ENCODE results near the gene SEPTIN2.

SEPTIN2 gene

GRCh38 chr2:241344925-241345651, 29.4 kb downstream of the SEPTIN2 start:
- ChIA-PET CTCF (interaction anchor here (0.8 kb wide), 1 partner anchor 9 kb away, joined by 4 read pairs; no protein-coding TSS in a partner anchor), POLR2A (no interaction called here)
- no peak for DNase-seq (ENCODE audit: extremely low spot score)
- TF ChIP-seq, protein P1, sequence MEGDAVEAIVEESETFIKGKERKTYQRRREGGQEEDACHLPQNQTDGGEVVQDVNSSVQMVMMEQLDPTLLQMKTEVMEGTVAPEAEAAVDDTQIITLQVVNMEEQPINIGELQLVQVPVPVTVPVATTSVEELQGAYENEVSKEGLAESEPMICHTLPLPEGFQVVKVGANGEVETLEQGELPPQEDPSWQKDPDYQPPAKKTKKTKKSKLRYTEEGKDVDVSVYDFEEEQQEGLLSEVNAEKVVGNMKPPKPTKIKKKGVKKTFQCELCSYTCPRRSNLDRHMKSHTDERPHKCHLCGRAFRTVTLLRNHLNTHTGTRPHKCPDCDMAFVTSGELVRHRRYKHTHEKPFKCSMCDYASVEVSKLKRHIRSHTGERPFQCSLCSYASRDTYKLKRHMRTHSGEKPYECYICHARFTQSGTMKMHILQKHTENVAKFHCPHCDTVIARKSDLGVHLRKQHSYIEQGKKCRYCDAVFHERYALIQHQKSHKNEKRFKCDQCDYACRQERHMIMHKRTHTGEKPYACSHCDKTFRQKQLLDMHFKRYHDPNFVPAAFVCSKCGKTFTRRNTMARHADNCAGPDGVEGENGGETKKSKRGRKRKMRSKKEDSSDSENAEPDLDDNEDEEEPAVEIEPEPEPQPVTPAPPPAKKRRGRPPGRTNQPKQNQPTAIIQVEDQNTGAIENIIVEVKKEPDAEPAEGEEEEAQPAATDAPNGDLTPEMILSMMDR (IDR thresholded peaks at IDR 0.05; ENCODE audit: control extremely low read depth, extremely low read depth, low read depth, missing control alignments): no peak

GRCh38 chr2:241349941-241350340, 34.2 kb downstream of the SEPTIN2 start:
- no peak for DNase-seq (ENCODE audit: extremely low spot score)
- POLR2A ChIA-PET: interaction anchor here (1.0 kb wide), 1 partner anchor 35 kb away, joined by 4 read pairs; the partner anchor contains the start of gene HDLBP
- CTCF ChIA-PET: interaction anchor here (1.3 kb wide), 1 partner anchor 58 kb away, joined by 3 read pairs; no protein-coding TSS in a partner anchor
- TF ChIP-seq, protein P1 (IDR thresholded peaks at IDR 0.05; ENCODE audit: control extremely low read depth, extremely low read depth, low read depth, missing control alignments): no peak

DNA sequence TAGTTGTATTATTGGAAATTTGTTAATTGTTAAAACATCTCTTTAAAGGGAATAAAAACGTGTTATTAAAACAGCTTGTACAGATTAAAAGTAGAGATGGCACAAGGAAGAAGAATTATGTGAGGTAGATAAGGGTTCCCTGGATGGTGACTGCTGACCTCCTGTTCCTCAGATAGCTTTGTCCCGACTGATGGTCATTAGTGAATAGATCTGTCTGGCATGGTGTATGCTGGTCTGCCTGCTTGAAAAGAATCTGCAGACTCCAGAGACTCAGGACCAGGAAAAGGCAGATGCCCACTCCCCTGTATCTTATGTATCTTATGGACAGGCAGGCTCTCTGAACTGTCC, 34.8 kb downstream of the SEPTIN2 start:
- POLR2A ChIA-PET: interaction anchor here (1.0 kb wide), 1 partner anchor 35 kb away, joined by 4 read pairs; the partner anchor contains the start of gene HDLBP
- DNase-seq (ENCODE audit: extremely low spot score): no peak
- CTCF ChIA-PET: interaction anchor here (0.8 kb wide), 1 partner anchor 35 kb away, joined by 4 read pairs; the partner anchor contains the start of genes HDLBP and SEPTIN2
- TF ChIP-seq, protein P1 (IDR thresholded peaks at IDR 0.05; ENCODE audit: control extremely low read depth, extremely low read depth, low read depth, missing control alignments): no peak

DNA sequence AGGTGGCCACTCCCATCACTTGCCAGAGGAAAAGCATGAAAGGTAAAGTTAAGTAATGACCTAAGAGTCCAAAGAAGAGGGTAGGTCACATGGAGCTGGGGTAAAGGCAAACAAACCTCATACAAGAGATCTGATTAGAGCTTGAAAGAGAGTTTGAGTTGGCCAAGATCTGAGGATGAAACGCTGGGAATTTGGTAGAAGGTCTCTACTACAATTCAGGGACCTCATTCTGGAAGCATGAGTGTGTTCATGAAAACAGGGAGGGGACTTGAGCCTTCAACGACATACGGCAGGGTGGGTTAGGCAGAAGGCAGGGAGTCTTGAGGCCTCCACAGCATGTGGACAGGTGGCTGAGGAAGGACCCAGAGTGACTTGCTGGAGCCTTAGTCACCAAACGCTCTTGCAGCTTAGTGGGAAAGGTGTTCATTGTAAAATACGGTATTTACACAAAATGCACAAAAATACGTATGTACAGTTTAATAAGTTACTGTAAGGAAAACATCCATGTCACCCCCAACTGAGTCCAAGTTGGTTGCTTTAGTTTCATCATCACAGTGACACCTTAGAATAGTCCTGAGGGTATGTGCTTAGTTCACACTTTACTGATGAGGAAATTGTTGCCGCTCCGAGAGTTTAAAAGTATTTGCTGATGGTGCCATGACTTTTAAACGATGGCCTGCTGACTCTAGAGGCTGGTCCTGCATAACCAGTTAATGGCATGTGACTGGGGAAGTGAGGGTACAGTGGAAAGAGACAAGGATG, 35.3 kb downstream of the SEPTIN2 start:
- TF ChIP-seq, protein P1 (IDR thresholded peaks at IDR 0.05; ENCODE audit: control extremely low read depth, extremely low read depth, low read depth, missing control alignments): no peak
- ChIA-PET POLR2A (interaction anchor here (1.0 kb wide), 1 partner anchor 36 kb away, joined by 4 read pairs; the partner anchor contains the start of gene HDLBP), CTCF (interaction anchor here (0.8 to 1.1 kb wide), 2 partner anchors 9 to 36 kb away, joined by 3 to 4 read pairs; partner anchors contain the start of genes HDLBP and SEPTIN2)
- no peak for DNase-seq (ENCODE audit: extremely low spot score)

DNA sequence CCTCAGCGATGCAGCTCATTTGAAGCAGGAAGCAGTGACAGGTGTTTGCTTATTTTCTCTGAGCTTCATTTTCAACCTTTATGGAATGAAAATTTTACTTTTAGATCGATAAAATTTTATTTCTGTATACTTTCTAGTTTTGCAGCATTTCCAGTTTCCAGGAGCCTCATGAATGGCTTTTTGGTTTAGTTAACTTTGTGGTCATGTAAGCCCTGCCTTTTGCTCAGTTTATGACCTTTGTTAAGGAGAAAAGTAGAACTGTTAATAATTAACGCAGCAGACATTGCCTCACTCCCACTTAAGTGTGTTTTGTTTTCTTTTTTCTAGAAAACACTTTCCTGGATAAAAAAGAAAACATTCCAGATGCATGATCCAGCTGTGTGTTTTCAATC, 35.9 kb downstream of the SEPTIN2 start:
- TF ChIP-seq, protein P1 (IDR thresholded peaks at IDR 0.05; ENCODE audit: control extremely low read depth, extremely low read depth, low read depth, missing control alignments): no peak
- DNase-seq (ENCODE audit: extremely low spot score): no peak
- ChIA-PET CTCF (interaction anchor here (1.1 kb wide), 1 partner anchor 8 kb away, joined by 3 read pairs; no protein-coding TSS in a partner anchor), POLR2A (no interaction called here)

DNA sequence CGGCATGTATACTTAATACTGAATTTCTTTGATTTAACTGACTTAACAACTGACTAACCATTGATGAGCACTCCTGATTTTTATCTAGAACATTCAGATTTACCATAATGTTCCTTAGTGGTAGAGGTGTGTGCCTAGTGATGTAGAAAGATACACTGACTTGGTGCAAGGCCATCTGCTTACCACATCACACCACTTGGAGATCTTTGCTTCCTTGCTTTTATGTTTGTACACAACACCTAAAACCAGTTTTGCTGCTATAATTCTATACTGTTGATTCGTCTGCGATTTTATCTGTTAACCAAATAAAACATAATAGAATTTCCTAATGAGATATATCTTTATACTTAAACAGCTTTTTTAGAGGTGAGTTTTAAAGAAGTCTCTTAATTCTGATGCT, 36.5 kb downstream of the SEPTIN2 start:
- POLR2A ChIA-PET: no interaction called here
- TF ChIP-seq, protein P1 (IDR thresholded peaks at IDR 0.05; ENCODE audit: control extremely low read depth, extremely low read depth, low read depth, missing control alignments): no peak
- DNase-seq (ENCODE audit: extremely low spot score): no peak
- CTCF ChIA-PET: interaction anchor here (1.1 kb wide), 1 partner anchor 8 kb away, joined by 3 read pairs; no protein-coding TSS in a partner anchor
